SK-N-SH treated with all-trans-retinoic acid at 6 μM for 48 hours (cell line): Measurements from ENCODE around the gene ARHGAP33.

Experiments used
- BACH2 ChIP-seq: fragments of 250-450 bp; sonication (Bioruptor Pico); IDR thresholded peaks from 2 replicates; pipeline ENCODE4 v1.9.0; 2021; ENCODE audit warnings: mild to moderate bottlenecking, borderline replicate concordance
- ISL1 ChIP-seq: fragments of 250-450 bp; sonication (Bioruptor Pico); IDR thresholded peaks from 2 replicates; pipeline ENCODE4 v2.1.2; 2022; ENCODE audit warnings: mild to moderate bottlenecking, moderate library complexity
- OSR1 ChIP-seq: fragments of 250-450 bp; sonication (Bioruptor Pico); IDR thresholded peaks from 2 replicates; pipeline ENCODE4 v1.8.0; 2022; ENCODE audit warnings: moderate library complexity, mild to moderate bottlenecking, inconsistent platforms
- TCF4 ChIP-seq: fragments of 250-450 bp; sonication (Bioruptor Pico); IDR thresholded peaks from 2 replicates; pipeline ENCODE4 v1.8.0; 2021; ENCODE audit warnings: mild to moderate bottlenecking, moderate library complexity, borderline replicate concordance
- ZFP30 ChIP-seq: fragments of 450-650 bp; formaldehyde crosslinking; IDR thresholded peaks from 2 replicates; pipeline ENCODE4 v1.5.0; 2022; ENCODE audit warnings: mild to moderate bottlenecking, moderate library complexity
- TF ChIP-seq, protein P1 (sequence below): fragments of 250-450 bp; sonication (Bioruptor Pico); IDR thresholded peaks from 2 replicates; pipeline ENCODE4 v1.8.0; 2021; ENCODE audit warnings: low read depth, mild to moderate bottlenecking, moderate library complexity, borderline replicate concordance
- TF ChIP-seq, protein P2 (sequence below): fragments of 250-450 bp; sonication (Bioruptor Pico); IDR thresholded peaks from 2 replicates; pipeline ENCODE4 v1.8.0; 2020; ENCODE audit warnings: mild to moderate bottlenecking, moderate library complexity, borderline replicate concordance
- TF ChIP-seq, protein P3 (sequence below): fragments of 250-450 bp; sonication (Bioruptor Pico); IDR thresholded peaks from 2 replicates; pipeline ENCODE4 v1.5.0; 2020; ENCODE audit warnings: mild to moderate bottlenecking, moderate library complexity

DNA sequence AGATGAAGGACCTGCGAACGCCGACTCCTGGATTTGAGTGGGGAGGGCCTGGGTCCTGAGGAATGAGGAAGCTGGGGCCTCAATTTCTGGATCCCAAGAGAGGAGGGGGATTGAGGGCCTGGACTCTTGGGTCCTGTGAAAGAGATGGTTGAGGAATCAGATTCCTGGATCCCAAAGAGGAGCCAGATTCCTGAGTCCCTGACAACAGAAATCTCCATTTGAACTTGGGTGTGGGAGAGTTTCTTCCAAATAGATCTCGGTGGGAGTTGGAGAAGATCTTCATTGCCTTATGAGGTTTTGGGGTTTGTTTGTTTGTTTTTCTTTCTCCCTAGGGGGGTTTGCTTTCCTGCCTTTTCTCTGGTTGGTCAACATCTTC lies 29.3 kb upstream of the ARHGAP33 start:
- TF ChIP-seq OSR1 (CRISPR knock-in tag): no peak
- no peak for TF ChIP-seq BACH2 (CRISPR knock-in tag)
- TF ChIP-seq, protein P1, sequence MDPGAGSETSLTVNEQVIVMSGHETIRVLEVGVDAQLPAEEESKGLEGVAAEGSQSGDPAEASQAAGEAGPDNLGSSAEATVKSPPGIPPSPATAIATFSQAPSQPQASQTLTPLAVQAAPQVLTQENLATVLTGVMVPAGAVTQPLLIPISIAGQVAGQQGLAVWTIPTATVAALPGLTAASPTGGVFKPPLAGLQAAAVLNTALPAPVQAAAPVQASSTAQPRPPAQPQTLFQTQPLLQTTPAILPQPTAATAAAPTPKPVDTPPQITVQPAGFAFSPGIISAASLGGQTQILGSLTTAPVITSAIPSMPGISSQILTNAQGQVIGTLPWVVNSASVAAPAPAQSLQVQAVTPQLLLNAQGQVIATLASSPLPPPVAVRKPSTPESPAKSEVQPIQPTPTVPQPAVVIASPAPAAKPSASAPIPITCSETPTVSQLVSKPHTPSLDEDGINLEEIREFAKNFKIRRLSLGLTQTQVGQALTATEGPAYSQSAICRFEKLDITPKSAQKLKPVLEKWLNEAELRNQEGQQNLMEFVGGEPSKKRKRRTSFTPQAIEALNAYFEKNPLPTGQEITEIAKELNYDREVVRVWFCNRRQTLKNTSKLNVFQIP (CRISPR knock-in tag): no peak
- TF ChIP-seq ZFP30 (CRISPR knock-in tag): no peak
- TF ChIP-seq, protein P2, sequence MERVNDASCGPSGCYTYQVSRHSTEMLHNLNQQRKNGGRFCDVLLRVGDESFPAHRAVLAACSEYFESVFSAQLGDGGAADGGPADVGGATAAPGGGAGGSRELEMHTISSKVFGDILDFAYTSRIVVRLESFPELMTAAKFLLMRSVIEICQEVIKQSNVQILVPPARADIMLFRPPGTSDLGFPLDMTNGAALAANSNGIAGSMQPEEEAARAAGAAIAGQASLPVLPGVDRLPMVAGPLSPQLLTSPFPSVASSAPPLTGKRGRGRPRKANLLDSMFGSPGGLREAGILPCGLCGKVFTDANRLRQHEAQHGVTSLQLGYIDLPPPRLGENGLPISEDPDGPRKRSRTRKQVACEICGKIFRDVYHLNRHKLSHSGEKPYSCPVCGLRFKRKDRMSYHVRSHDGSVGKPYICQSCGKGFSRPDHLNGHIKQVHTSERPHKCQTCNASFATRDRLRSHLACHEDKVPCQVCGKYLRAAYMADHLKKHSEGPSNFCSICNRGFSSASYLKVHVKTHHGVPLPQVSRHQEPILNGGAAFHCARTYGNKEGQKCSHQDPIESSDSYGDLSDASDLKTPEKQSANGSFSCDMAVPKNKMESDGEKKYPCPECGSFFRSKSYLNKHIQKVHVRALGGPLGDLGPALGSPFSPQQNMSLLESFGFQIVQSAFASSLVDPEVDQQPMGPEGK (CRISPR knock-in tag): no peak
- TF ChIP-seq, protein P3, sequence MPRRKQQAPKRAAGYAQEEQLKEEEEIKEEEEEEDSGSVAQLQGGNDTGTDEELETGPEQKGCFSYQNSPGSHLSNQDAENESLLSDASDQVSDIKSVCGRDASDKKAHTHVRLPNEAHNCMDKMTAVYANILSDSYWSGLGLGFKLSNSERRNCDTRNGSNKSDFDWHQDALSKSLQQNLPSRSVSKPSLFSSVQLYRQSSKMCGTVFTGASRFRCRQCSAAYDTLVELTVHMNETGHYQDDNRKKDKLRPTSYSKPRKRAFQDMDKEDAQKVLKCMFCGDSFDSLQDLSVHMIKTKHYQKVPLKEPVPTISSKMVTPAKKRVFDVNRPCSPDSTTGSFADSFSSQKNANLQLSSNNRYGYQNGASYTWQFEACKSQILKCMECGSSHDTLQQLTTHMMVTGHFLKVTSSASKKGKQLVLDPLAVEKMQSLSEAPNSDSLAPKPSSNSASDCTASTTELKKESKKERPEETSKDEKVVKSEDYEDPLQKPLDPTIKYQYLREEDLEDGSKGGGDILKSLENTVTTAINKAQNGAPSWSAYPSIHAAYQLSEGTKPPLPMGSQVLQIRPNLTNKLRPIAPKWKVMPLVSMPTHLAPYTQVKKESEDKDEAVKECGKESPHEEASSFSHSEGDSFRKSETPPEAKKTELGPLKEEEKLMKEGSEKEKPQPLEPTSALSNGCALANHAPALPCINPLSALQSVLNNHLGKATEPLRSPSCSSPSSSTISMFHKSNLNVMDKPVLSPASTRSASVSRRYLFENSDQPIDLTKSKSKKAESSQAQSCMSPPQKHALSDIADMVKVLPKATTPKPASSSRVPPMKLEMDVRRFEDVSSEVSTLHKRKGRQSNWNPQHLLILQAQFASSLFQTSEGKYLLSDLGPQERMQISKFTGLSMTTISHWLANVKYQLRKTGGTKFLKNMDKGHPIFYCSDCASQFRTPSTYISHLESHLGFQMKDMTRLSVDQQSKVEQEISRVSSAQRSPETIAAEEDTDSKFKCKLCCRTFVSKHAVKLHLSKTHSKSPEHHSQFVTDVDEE (CRISPR knock-in tag): no peak
- TF ChIP-seq ISL1: no peak
- no peak for TF ChIP-seq TCF4 (CRISPR knock-in tag)
